OCI-LY1 (cell line): Measurements from ENCODE around the gene TCHH.

Experiments
- H2AFZ ChIP-seq: fragments of 200-600 bp; sonication (generic), shearing (Covaris generic); 2 replicates; pipeline ENCODE4 v1.6.0; 2014; ENCODE audit warnings: antibody characterized with exemption, mild to moderate bottlenecking, low read length
- H3F3A ChIP-seq: fragments of 200-600 bp; sonication (generic), shearing (Covaris generic); 2 replicates; pipeline ENCODE4 v1.6.0; 2014; ENCODE audit warnings: mild to moderate bottlenecking, antibody characterized with exemption, low read length, moderate library complexity; ENCODE audit not compliant: insufficient read depth
- H3K27ac ChIP-seq: fragments of 200-600 bp; sonication (generic); 2 replicates; pipeline ENCODE4 v1.5.1; 2014; ENCODE audit warnings: low read length, mixed run types, mild to moderate bottlenecking, low read depth; ENCODE audit not compliant: poor library complexity, severe bottlenecking
- H3K27me3 ChIP-seq: fragments of 200-600 bp; sonication (generic); 2 replicates; pipeline ENCODE4 v1.6.0; 2014; ENCODE audit warnings: antibody characterized with exemption, mild to moderate bottlenecking, low read length, moderate library complexity; ENCODE audit not compliant: insufficient read depth
- H3K36me3 ChIP-seq: fragments of 200-600 bp; sonication (generic); 2 replicates; pipeline ENCODE4 v1.6.1; 2014; ENCODE audit warnings: mild to moderate bottlenecking, antibody characterized with exemption, low read length, moderate library complexity, mixed read lengths; ENCODE audit not compliant: insufficient read depth
- H3K4me1 ChIP-seq: fragments of 200-600 bp; sonication (generic); 2 replicates; pipeline ENCODE4 v1.5.1; 2014; ENCODE audit warnings: mild to moderate bottlenecking, low read length, moderate library complexity; ENCODE audit not compliant: insufficient read depth, severe bottlenecking
- H3K4me2 ChIP-seq: fragments of 200-600 bp; sonication (generic), shearing (Covaris generic); 2 replicates; pipeline ENCODE4 v1.6.1; 2014; ENCODE audit warnings: low read length
- H3K4me3 ChIP-seq: fragments of 200-600 bp; sonication (generic); 2 replicates; pipeline ENCODE4 v1.5.1; 2014; ENCODE audit warnings: low read length, low read depth, mild to moderate bottlenecking, mixed read lengths; ENCODE audit not compliant: poor library complexity, severe bottlenecking
- H3K79me2 ChIP-seq: fragments of 200-600 bp; shearing (Covaris generic); 2 replicates; pipeline ENCODE4 v1.6.1; 2016; ENCODE audit warnings: mixed run types, low read length, mixed read lengths; ENCODE audit not compliant: insufficient read depth
- H3K9ac ChIP-seq: fragments of 200-600 bp; sonication (generic), shearing (Covaris generic); 2 replicates; pipeline ENCODE4 v1.6.1; 2014; ENCODE audit warnings: mild to moderate bottlenecking, low read length, mixed read lengths
- H3K9me2 ChIP-seq: fragments of 200-600 bp; sonication (generic), shearing (Covaris generic); 2 replicates; pipeline ENCODE4 v1.6.1; 2014; ENCODE audit warnings: low read depth, mild to moderate bottlenecking, low read length, mixed read lengths
- H3K9me3 ChIP-seq: fragments of 200-600 bp; shearing (Covaris generic); 2 replicates; pipeline ENCODE4 v1.6.1; 2014; ENCODE audit warnings: low read length, mixed read lengths
- H4K20me1 ChIP-seq: fragments of 200-600 bp; sonication (generic), shearing (Covaris generic); 2 replicates; pipeline ENCODE4 v1.6.0; 2016; ENCODE audit warnings: mild to moderate bottlenecking, low read length; ENCODE audit not compliant: insufficient read depth
- CTCF ChIP-seq: fragments of 200-600 bp; sonication (generic), shearing (Covaris generic); IDR thresholded peaks from 2 replicates; pipeline ENCODE4 v1.5.1; 2017; ENCODE audit warnings: mild to moderate bottlenecking, antibody characterized with exemption, low read length, moderate library complexity, mixed read lengths
- EZH2 ChIP-seq: fragments of 200-600 bp; sonication (generic), shearing (Covaris generic); IDR thresholded peaks from 2 replicates; pipeline ENCODE4 v1.8.0; 2017; ENCODE audit warnings: borderline replicate concordance, mixed run types, mild to moderate bottlenecking, antibody characterized with exemption, low read length, moderate library complexity, mixed read lengths

The TCHH gene

GRCh38 chr1:152078831-152079441 is 36.3 kb downstream of the TCHH start:
- TF ChIP-seq EZH2 (no peak), CTCF (no peak)
- no peaks in the 10 kb centered on the region; the same call in 1 of the 2 replicates for H3K36me3 ChIP-seq
- no peaks in the 10 kb centered on the region for H4K20me1 ChIP-seq
- no peaks in the 10 kb centered on the region for H3K9me3 ChIP-seq
- no peaks in the 10 kb centered on the region for H3K9me2 ChIP-seq
- H3F3A ChIP-seq: no peaks in the 10 kb centered on the region
- no peak overlapping the region for H3K4me3 ChIP-seq
- H3K4me2 ChIP-seq: no peak overlapping the region
- no peak overlapping the region for H2AFZ ChIP-seq
- H3K9ac ChIP-seq: no peak overlapping the region
- no peaks in the 10 kb centered on the region for H3K4me1 ChIP-seq
- no peaks in the 10 kb centered on the region; the same call in 1 of the 2 replicates for H3K27me3 ChIP-seq
- H3K27ac ChIP-seq: no peak overlapping the region
- no peaks in the 10 kb centered on the region for H3K79me2 ChIP-seq

- no peak overlapping the region for H2AFZ ChIP-seq
- no peak overlapping the region for H3K4me2 ChIP-seq
- no peaks in the 10 kb centered on the region for H4K20me1 ChIP-seq
- no peaks in the 10 kb centered on the region for H3K9me3 ChIP-seq
- H3K4me3 ChIP-seq: no peak overlapping the region
- TF ChIP-seq EZH2 (no peak), CTCF (no peak)
- H3K9ac ChIP-seq: no peak overlapping the region
- H3K36me3 ChIP-seq: no peaks in the 10 kb centered on the region
- peaks cover 4% of the 10 kb centered on the region for H3K27me3 ChIP-seq
- H3K4me1 ChIP-seq: no peaks in the 10 kb centered on the region
- no peaks in the 10 kb centered on the region for H3K79me2 ChIP-seq
- H3K9me2 ChIP-seq: no peaks in the 10 kb centered on the region
- no peak overlapping the region for H3K27ac ChIP-seq
- no peaks in the 10 kb centered on the region for H3F3A ChIP-seq
These were observed 42.9 kb downstream of the TCHH start for GRCh38 chr1:152072311-152072710.

- no peak overlapping the region for H3K4me2 ChIP-seq
- H3K27ac ChIP-seq: no peak overlapping the region
- no peaks in the 10 kb centered on the region for H3K36me3 ChIP-seq
- H3K79me2 ChIP-seq: no peaks in the 10 kb centered on the region
- TF ChIP-seq EZH2 (no peak), CTCF (no peak)
- no peak overlapping the region for H2AFZ ChIP-seq
- H3K4me3 ChIP-seq: no peak overlapping the region
- H3K9me2 ChIP-seq: no peaks in the 10 kb centered on the region
- H3K27me3 ChIP-seq: peaks cover 4% of the 10 kb centered on the region; the same call in 1 of the 2 replicates
- H3K9me3 ChIP-seq: no peaks in the 10 kb centered on the region
- H3F3A ChIP-seq: no peaks in the 10 kb centered on the region
- H3K4me1 ChIP-seq: no peaks in the 10 kb centered on the region
- no peak overlapping the region for H3K9ac ChIP-seq
- H4K20me1 ChIP-seq: no peaks in the 10 kb centered on the region
These were observed 44.1 kb downstream of the TCHH start for GRCh38 chr1:152071123-152071522.
